PC-9 (cell line): ENCODE results near the gene SHROOM3. TPM values are rescaled to one million over a fixed set of nuclear protein-coding genes. Genes with fewer than 3 reads are reported as not detected.

Experiments
- BruUV-seq: library from RNA; stranded (reverse); fragments of 400-500 nt; replicated peaks from 2 replicates; lab custom pipeline; 2021; lab: Mats Ljungman, UMichigan
- CTCF ChIA-PET: fragments of 300-600 bp; sonication (Branson Sonifier 250); formaldehyde crosslinking; loops from one replicate; lab custom pipeline; 2022; ENCODE audit warnings: antibody characterized with exemption; lab: Charles Lee
- POLR2A ChIA-PET: fragments of 300-600 bp; sonication (Branson Sonifier 250); formaldehyde crosslinking; loops from one replicate; lab custom pipeline; 2022; ENCODE audit warnings: antibody characterized with exemption; ENCODE audit not compliant: unreplicated experiment; lab: Charles Lee
- DNase-seq, 2 experiments: peaks; one replicate each; pipeline versions ENCODE4 v3.0.0 to v3.0.0-alpha.2; 2015 to 2022; ENCODE audit warnings: mixed read lengths in 1 of 2
- H2AFZ ChIP-seq: fragments of 200-600 bp; sonication (generic); 2 replicates; pipeline ENCODE4 v1.8.1; 2017; ENCODE audit warnings: antibody characterized with exemption
- H3F3A ChIP-seq: fragments of 200-600 bp; sonication (generic); 2 replicates; pipeline ENCODE4 v1.8.1; 2017; ENCODE audit warnings: antibody characterized with exemption, mild to moderate bottlenecking, low read depth; ENCODE audit not compliant: insufficient read depth
- H3K27ac ChIP-seq: fragments of 200-600 bp; sonication (generic); 2 replicates; pipeline ENCODE4 v1.6.1; 2016; ENCODE audit warnings: mixed run types
- H3K27me3 ChIP-seq: fragments of 200-600 bp; sonication (generic); 2 replicates; pipeline ENCODE4 v1.6.1; 2016; ENCODE audit warnings: low read depth, mixed run types; ENCODE audit not compliant: insufficient read depth
- H3K36me3 ChIP-seq: fragments of 200-600 bp; sonication (generic); 2 replicates; pipeline ENCODE4 v1.6.1; 2016; ENCODE audit warnings: low read depth, mixed run types
- H3K4me1 ChIP-seq: fragments of 200-600 bp; sonication (generic); replicated peaks from 2 replicates; pipeline ENCODE4 v1.6.1; 2016; ENCODE audit warnings: mixed run types; ENCODE audit not compliant: insufficient read depth
- H3K4me2 ChIP-seq: fragments of 200-600 bp; sonication (generic); 2 replicates; pipeline ENCODE4 v1.6.1; 2017; ENCODE audit warnings: mixed run types
- H3K4me3 ChIP-seq: fragments of 200-600 bp; sonication (generic); 2 replicates; pipeline ENCODE4 v1.6.1; 2016; ENCODE audit warnings: mixed run types
- H3K79me2 ChIP-seq: fragments of 200-600 bp; sonication (generic); 2 replicates; pipeline ENCODE4 v1.6.1; 2017; ENCODE audit warnings: low read depth, mixed run types
- H3K9me2 ChIP-seq: fragments of 200-600 bp; sonication (generic); 2 replicates; pipeline ENCODE4 v1.8.1; 2017; ENCODE audit warnings: mild to moderate bottlenecking; ENCODE audit not compliant: insufficient read depth
- H3K9me3 ChIP-seq: fragments of 200-600 bp; sonication (generic); 2 replicates; pipeline ENCODE4 v1.8.1; 2016; ENCODE audit warnings: low read depth; ENCODE audit not compliant: insufficient read depth
- H4K20me1 ChIP-seq: fragments of 200-600 bp; sonication (generic); 2 replicates; pipeline ENCODE4 v1.8.1; 2017; ENCODE audit not compliant: insufficient read depth
- EZH2 ChIP-seq: fragments of 200-600 bp; sonication (generic); IDR thresholded peaks from 2 replicates; pipeline ENCODE4 v1.8.0; 2017; ENCODE audit warnings: antibody characterized with exemption, low read depth
- intact Hi-C: fragments of 100-400 bp; cut with micrococcal nuclease; formaldehyde crosslinking; loops from one replicate; pipeline ENCODE4 v1.10.0; 2022; ENCODE audit not compliant: unreplicated experiment
- total RNA-seq: library from RNA; stranded (reverse); gene quantifications from 2 replicates; pipeline ENCODE4 v1.2.3, GENCODE V29; 2021
- TF ChIP-seq, protein P1 (sequence below): fragments of 200-600 bp; sonication (generic); conservative IDR thresholded peaks from 2 replicates; pipeline ENCODE4 v1.6.1; 2017; ENCODE audit warnings: mixed run types, antibody characterized with exemption, mild to moderate bottlenecking, moderate library complexity

SHROOM3 gene
- total RNA-seq, 1 experiment from 2014 or later, result 44.3 TPM

DNA sequence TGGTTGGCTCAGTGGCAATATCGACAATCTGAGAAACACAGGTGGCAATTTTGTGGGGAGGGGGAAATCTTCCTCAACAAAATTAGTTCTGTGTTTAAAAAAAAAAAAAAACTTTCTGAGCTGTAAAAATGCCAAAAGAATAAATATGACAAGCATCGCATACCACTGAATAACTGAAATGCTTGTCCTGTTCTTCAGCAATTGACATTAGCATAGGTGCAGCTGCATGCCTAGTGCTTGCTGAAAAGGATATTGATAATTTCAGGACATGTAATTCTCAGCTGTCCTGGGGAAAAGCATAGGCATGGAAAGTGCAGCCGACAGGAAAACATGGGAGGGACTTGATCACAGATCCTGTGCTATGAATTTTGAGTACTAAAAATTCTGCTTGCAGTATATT is 315.7 kb downstream of the SHROOM3 start:
- ChIA-PET CTCF (no interaction called here), POLR2A (no interaction called here)
- no peak for DNase-seq
- Histone ChIP-seq H4K20me1 (no peaks in the 10 kb centered on the region), H3K4me2 (no peak overlapping the region), H2AFZ (no peak overlapping the region), H3K9me2 (no peaks in the 10 kb centered on the region), H3F3A (peaks cover 7% of the 10 kb centered on the region; the same call in 1 of the 2 replicates), H3K4me1 (peaks cover 5% of the 10 kb centered on the region; the same call in 1 of the 2 replicates), H3K4me3 (no peak overlapping the region), H3K79me2 (peaks cover 5% of the 10 kb centered on the region), H3K27ac (no peak overlapping the region), H3K36me3 (peaks cover 15% of the 10 kb centered on the region), H3K9me3 (no peaks in the 10 kb centered on the region), H3K27me3 (no peaks in the 10 kb centered on the region)
- no TSS peak for BruUV-seq
- TF ChIP-seq, protein P1, sequence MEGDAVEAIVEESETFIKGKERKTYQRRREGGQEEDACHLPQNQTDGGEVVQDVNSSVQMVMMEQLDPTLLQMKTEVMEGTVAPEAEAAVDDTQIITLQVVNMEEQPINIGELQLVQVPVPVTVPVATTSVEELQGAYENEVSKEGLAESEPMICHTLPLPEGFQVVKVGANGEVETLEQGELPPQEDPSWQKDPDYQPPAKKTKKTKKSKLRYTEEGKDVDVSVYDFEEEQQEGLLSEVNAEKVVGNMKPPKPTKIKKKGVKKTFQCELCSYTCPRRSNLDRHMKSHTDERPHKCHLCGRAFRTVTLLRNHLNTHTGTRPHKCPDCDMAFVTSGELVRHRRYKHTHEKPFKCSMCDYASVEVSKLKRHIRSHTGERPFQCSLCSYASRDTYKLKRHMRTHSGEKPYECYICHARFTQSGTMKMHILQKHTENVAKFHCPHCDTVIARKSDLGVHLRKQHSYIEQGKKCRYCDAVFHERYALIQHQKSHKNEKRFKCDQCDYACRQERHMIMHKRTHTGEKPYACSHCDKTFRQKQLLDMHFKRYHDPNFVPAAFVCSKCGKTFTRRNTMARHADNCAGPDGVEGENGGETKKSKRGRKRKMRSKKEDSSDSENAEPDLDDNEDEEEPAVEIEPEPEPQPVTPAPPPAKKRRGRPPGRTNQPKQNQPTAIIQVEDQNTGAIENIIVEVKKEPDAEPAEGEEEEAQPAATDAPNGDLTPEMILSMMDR, result no peak
- no peak for TF ChIP-seq EZH2
- intact Hi-C loops, result no loop called here

DNA sequence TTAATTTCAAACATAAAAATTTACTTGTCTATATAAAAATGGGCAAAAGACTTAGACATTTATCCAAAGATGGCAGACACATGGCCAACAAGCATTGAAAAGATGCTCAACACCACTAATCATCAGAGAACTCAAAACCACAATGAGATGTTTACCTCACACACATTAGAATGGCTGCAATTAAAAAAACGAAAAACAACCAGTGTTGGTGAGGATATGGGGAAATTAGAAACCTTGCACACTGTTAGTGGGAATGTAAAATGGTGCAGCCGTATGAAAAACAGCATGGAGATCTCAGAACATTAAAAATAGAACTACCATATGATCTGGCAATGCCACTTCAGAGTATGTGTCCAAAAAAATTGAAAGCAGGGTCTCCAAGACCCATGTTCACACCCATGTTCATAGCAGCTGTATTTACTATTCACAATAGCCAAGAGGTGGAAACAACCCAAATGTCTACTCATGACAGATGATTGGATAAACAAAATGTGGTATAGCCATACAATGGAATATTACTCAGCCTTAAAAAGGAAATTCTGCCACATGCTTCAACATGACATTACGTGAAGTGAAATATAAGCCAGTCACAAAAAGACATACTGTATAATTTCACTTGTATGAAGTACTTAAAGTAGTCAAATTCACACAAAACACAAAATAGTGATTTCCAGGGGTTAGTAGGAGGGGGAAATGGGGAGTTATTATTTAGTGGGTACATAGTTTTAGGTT is 316.7 kb downstream of the SHROOM3 start:
- DNase-seq, result no peak
- Histone ChIP-seq H3K9me2 (no peaks in the 10 kb centered on the region), H3K27me3 (no peaks in the 10 kb centered on the region), H4K20me1 (no peaks in the 10 kb centered on the region; the same call in 1 of the 2 replicates), H3K79me2 (no peaks in the 10 kb centered on the region; the same call in 1 of the 2 replicates), H3K4me2 (no peak overlapping the region), H3K27ac (no peak overlapping the region), H3K4me1 (peaks cover 5% of the 10 kb centered on the region; the same call in 1 of the 2 replicates), H3K36me3 (peaks cover 15% of the 10 kb centered on the region), H3K9me3 (no peaks in the 10 kb centered on the region), H3K4me3 (no peak overlapping the region), H3F3A (peaks cover 7% of the 10 kb centered on the region; the same call in 1 of the 2 replicates), H2AFZ (no peak overlapping the region)
- intact Hi-C loops, result loop anchor here (1.0 kb wide), 1 partner anchor 33 kb away; no protein-coding TSS in a partner anchor
- ChIA-PET POLR2A (no interaction called here), CTCF (no interaction called here)
- no peak for TF ChIP-seq EZH2
- TF ChIP-seq, protein P1, result no peak
- BruUV-seq, result no TSS peak

DNA sequence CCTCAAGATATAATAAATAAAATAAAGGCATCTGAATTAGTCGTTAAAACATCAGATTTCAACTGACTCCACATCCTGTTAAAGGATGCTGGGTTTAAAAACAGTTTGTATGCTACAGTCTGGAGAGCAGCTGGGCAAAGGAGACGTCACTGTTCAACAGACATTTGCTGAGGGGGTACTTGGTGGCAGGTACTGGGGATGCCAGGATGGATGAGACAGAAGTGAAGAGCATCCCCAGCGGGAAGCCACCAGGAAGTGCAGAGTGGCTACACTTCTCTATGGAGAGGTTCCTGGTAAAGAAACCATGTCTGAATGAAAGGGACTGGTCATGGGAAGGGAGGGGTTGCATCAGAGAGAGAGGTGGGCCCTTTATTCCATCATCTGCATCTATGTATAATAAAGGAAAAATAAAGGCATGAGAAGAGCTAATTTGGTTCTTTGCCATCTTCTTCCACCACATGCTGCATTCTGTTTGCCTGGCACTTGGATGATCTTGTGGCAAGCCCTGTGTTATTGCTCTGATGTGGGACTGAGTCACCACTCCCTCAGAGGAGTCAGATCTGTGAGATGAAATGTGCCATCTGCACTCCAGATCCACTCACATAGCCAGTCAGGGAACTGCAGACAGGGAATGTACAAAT is 318.0 kb downstream of the SHROOM3 start:
- 0 out of 2 replicates have a peak, but pooled peaks cover under 1% of the 10 kb centered on the region for H3F3A ChIP-seq
- no peak overlapping the region for H3K4me3 ChIP-seq
- ChIA-PET CTCF (no interaction called here), POLR2A (no interaction called here)
- intact Hi-C loops, result loop anchor here (1.0 kb wide), 1 partner anchor 35 kb away; no protein-coding TSS in a partner anchor
- BruUV-seq, result no TSS peak
- no peaks in the 10 kb centered on the region for H3K27me3 ChIP-seq
- H3K4me2 ChIP-seq, result no peak overlapping the region
- H3K4me1 ChIP-seq, result peaks cover 5% of the 10 kb centered on the region; the same call in 1 of the 2 replicates
- no peak for TF ChIP-seq EZH2
- H2AFZ ChIP-seq, result no peak overlapping the region
- DNase-seq, result no peak
- H3K79me2 ChIP-seq, result no peaks in the 10 kb centered on the region; the same call in 1 of the 2 replicates
- H3K9me3 ChIP-seq, result no peaks in the 10 kb centered on the region
- H4K20me1 ChIP-seq, result no peaks in the 10 kb centered on the region; the same call in 1 of the 2 replicates
- H3K27ac ChIP-seq, result no peak overlapping the region
- H3K9me2 ChIP-seq, result no peaks in the 10 kb centered on the region
- H3K36me3 ChIP-seq, result peaks cover 15% of the 10 kb centered on the region
